Measurements from ENCODE around the gene NTM.

GRCh38 chr11:131464461-131464860, 94.0 kb downstream of the NTM start:
- TF ChIP-seq CTCF (IDR thresholded peaks at IDR 0.05; ENCODE audit: insufficient read depth, low read length), result no peak
- no peak for TF ChIP-seq POLR2AphosphoS5 (IDR thresholded peaks at IDR 0.05; ENCODE audit: low read depth)
- no peak for TF ChIP-seq SPI1 (IDR thresholded peaks at IDR 0.05; ENCODE audit: borderline replicate concordance, low read depth)
- no peak for TF ChIP-seq REST (IDR thresholded peaks at IDR 0.05; ENCODE audit: insufficient replicate concordance, low read depth)
- TF ChIP-seq GABPA (IDR thresholded peaks at IDR 0.05; ENCODE audit: low read depth), result no peak
